Fibroblast of pulmonary artery (primary cell): ENCODE data around the gene EXOSC10.
"Not testable (repeated sequence)": the region's sequence is repeated elsewhere in the genome, so short reads cannot be mapped to it uniquely, and the experiment has no call there.

Experiments used
- DNase-seq: peaks from one replicate; pipeline ENCODE4 v3.0.0-alpha.2; 2010; ENCODE audit warnings: low read depth
- H3K4me3 ChIP-seq: replicated peaks from 2 replicates; pipeline ENCODE4 v1.5.1; 2011; ENCODE audit warnings: low read depth, mild to moderate bottlenecking, control low read depth, low read length, moderate library complexity
- TF ChIP-seq, protein P1 (sequence below): IDR thresholded peaks from 2 replicates; pipeline ENCODE4 v1.5.1; 2011; ENCODE audit warnings: mild to moderate bottlenecking, control low read depth, low read length, inconsistent platforms; ENCODE audit errors: missing control alignments

Gene EXOSC10

DNA sequence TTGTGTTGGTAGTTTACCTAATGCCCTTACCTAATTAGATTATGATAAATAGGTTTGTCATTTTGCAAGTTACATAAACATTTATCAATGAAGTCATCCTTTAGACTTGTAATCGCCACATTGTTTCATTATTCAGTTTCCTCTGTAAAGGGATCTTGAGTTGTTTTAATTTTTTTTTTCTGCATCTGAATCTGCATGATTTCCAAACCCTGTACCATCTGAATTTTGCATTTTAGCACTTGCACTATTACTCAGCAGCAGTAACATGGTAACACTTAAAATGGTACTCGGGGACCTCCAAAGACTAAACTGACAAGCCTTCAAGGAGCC lies 74.8 kb downstream of the EXOSC10 start:
- TF ChIP-seq, protein P1, sequence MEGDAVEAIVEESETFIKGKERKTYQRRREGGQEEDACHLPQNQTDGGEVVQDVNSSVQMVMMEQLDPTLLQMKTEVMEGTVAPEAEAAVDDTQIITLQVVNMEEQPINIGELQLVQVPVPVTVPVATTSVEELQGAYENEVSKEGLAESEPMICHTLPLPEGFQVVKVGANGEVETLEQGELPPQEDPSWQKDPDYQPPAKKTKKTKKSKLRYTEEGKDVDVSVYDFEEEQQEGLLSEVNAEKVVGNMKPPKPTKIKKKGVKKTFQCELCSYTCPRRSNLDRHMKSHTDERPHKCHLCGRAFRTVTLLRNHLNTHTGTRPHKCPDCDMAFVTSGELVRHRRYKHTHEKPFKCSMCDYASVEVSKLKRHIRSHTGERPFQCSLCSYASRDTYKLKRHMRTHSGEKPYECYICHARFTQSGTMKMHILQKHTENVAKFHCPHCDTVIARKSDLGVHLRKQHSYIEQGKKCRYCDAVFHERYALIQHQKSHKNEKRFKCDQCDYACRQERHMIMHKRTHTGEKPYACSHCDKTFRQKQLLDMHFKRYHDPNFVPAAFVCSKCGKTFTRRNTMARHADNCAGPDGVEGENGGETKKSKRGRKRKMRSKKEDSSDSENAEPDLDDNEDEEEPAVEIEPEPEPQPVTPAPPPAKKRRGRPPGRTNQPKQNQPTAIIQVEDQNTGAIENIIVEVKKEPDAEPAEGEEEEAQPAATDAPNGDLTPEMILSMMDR: no peak
- DNase-seq: no peak
- H3K4me3 ChIP-seq: no peak overlapping the region

DNA sequence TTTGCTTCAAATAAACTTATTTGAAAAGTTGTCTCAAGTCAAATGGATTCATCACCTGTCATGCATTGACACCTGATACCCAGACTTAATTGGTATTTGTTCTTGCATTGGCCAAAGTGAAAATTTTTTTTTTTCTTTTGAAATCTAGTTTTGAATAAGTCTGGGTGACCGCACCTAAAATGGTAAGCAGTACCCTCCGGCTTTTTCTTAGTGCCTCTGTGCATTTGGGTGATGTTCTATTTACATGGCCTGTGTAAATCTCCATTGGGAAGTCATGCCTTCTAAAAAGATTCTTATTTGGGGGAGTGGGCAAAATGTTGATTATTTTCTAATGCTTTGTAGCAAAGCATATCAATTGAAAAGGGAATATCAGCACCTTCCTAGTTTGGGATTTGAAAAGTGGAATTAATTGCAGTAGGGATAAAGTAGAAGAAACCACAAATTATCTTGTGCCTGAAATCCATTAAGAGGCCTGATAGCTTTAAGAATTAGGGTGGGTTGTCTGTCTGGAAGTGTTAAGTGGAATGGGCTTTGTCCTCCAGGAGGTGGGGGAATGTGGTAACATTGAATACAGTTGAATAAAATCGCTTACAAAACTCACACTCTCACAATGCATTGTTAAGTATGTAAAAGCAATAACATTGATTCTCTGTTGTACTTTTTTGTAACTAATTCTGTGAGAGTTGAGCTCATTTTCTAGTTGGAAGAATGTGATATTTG lies 75.4 kb downstream of the EXOSC10 start:
- no peak overlapping the region for H3K4me3 ChIP-seq
- TF ChIP-seq, protein P1: no peak
- no peak for DNase-seq

DNA sequence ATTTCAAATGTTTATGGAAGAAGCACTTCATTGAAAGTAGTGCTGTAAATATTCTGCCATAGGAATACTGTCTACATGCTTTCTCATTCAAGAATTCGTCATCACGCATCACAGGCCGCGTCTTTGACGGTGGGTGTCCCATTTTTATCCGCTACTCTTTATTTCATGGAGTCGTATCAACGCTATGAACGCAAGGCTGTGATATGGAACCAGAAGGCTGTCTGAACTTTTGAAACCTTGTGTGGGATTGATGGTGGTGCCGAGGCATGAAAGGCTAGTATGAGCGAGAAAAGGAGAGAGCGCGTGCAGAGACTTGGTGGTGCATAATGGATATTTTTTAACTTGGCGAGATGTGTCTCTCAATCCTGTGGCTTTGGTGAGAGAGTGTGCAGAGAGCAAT lies 76.5 kb downstream of the EXOSC10 start:
- no peak overlapping the region for H3K4me3 ChIP-seq
- TF ChIP-seq, protein P1: no peak
- DNase-seq: no peak

DNA sequence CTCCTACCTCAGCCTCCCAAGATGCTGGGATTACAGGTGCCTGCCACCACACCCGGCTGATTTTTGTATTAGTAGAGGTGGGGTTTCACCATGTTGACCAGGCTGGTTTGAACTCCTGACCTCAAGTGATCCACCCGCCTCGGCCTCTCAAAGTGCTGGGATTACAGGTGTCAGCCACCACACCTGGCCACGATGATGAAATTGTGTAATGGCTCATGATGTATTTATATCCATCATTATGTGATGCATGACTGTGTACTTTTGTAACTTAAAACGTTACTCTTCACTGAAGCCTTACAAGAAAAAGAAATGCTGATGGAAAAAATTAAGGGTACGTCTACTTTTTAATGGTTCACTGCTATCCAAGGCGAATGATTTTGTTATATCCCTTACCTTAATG lies 79.7 kb downstream of the EXOSC10 start:
- no peak for DNase-seq
- TF ChIP-seq, protein P1: no peak
- no peak overlapping the region for H3K4me3 ChIP-seq

DNA sequence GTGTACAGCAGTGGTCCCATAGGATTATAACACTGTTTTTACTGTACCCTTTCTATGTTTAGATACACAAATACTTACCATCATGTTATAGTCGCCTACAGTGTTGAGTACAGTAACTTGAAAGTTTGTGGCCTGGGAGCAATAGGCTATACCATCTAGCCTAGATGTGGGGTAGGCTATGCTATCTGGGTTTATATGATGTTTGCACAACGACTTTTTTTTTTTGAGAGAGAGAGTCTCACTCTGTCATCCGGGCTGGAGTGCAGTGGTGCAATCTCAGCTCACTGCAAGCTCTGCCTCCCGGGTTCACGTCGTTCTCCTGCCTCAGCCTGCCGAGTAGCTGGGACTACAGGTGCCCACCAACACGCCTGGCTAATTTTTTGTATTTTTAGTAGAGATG lies 80.3 kb downstream of the EXOSC10 start:
- not testable (repeated sequence) for DNase-seq, H3K4me3 ChIP-seq
